Uterus (tissue), 4 donors: ENCODE measurements around the gene MMS22L. TPM values are rescaled to one million over a fixed set of nuclear protein-coding genes. Genes with fewer than 3 reads are reported as not detected.

Source experiments
- DNase-seq, 2 donors: peaks; one replicate each; pipeline ENCODE4 v3.0.0-alpha.2; 2019 to 2020
- H3K27ac ChIP-seq, 2 donors: fragments of 200-600 bp; sonication (generic); 1 replicate in 1 of 2; 2 replicates in 1 of 2; pipeline ENCODE4 v1.5.1; 2016 to 2018
- H3K27me3 ChIP-seq, 2 donors: fragments of 200-600 bp; sonication (generic); one replicate each; pipeline ENCODE4 v1.5.1; 2018 to 2019; ENCODE audit warnings: control low read depth in 1 of 2
- H3K36me3 ChIP-seq, 2 donors: fragments of 200-600 bp; sonication (generic); one replicate each; pipeline ENCODE4 v1.5.1; 2019; ENCODE audit warnings: control low read depth in 1 of 2
- H3K4me1 ChIP-seq, 2 donors: fragments of 200-600 bp; sonication (generic); one replicate each; pipeline ENCODE4 v1.5.1; 2018 to 2019; ENCODE audit warnings: control low read depth in 1 of 2
- H3K4me3 ChIP-seq, 2 donors: fragments of 200-600 bp; sonication (generic); 1 replicate in 1 of 2; 2 replicates in 1 of 2; pipeline ENCODE4 v1.5.1; 2018 to 2019; ENCODE audit warnings: mild to moderate bottlenecking in 1 of 2
- H3K9me3 ChIP-seq, 2 donors: fragments of 200-600 bp; sonication (generic); one replicate each; pipeline ENCODE4 v1.5.1; 2019; ENCODE audit warnings: control low read depth in 1 of 2
- CTCF ChIP-seq, 4 experiments: fragments of 200-600 bp in 2 of 4; fragments of 450-650 bp in 2 of 4; sonication (generic) in 2 of 4; IDR thresholded peaks; one replicate each; pipeline ENCODE4 v1.5.1; 2016 to 2019; ENCODE audit warnings: antibody characterized with exemption in 4 of 4, mild to moderate bottlenecking in 2 of 4, moderate library complexity in 1 of 4
- POLR2A ChIP-seq, 2 donors: fragments of 450-650 bp; IDR thresholded peaks; one replicate each; pipeline ENCODE4 v1.6.1; 2016; ENCODE audit warnings: antibody characterized with exemption in 2 of 2, mild to moderate bottlenecking in 1 of 2, moderate library complexity in 1 of 2
- intact Hi-C: fragments of 100-400 bp; cut with DNase I; formaldehyde crosslinking; loops from one replicate; pipeline ENCODE4 v1.15.1; 2023; ENCODE audit warnings: low total_unique reads
- total RNA-seq, 4 donors: library from RNA; depleted of rRNA in 3 of 4; stranded (reverse); fragments of >200 nt in 3 of 4; gene quantifications; one replicate each; pipeline versions ENCODE4 v1.1.0 to v1.2.4, GENCODE V29; 2014 to 2023
- donor health status: DM: yes; HTN: yes; CAD: no.

The MMS22L gene
- total RNA-seq, 4 donors from 2014 or later, result 1.5 to 36.7 (median 9.8) TPM

GRCh38 chr6:97214671-97215070, 68.3 kb downstream of the MMS22L start:
- DNase-seq, result no peak
- H3K27ac ChIP-seq, result no peak overlapping the region
- no peaks in the 10 kb centered on the region for H3K27me3 ChIP-seq
- H3K4me1 ChIP-seq, result no peaks in the 10 kb centered on the region
- intact Hi-C loops, result no loop called here
- no peaks in the 10 kb centered on the region for H3K36me3 ChIP-seq
- no peak for TF ChIP-seq CTCF (IDR thresholded peaks at IDR 0.05)
- TF ChIP-seq POLR2A (IDR thresholded peaks at IDR 0.05), result no peak
- H3K4me3 ChIP-seq, result no peak overlapping the region
- no peaks in the 10 kb centered on the region for H3K9me3 ChIP-seq

- DNase-seq, result no peak
- H3K9me3 ChIP-seq, result no peaks in the 10 kb centered on the region
- H3K4me3 ChIP-seq, result no peak overlapping the region
- no peak overlapping the region for H3K27ac ChIP-seq
- TF ChIP-seq CTCF (IDR thresholded peaks at IDR 0.05) (no peak), POLR2A (IDR thresholded peaks at IDR 0.05) (no peak)
- no peaks in the 10 kb centered on the region for H3K27me3 ChIP-seq
- no peaks in the 10 kb centered on the region for H3K4me1 ChIP-seq
- H3K36me3 ChIP-seq, result no peaks in the 10 kb centered on the region
- intact Hi-C loops, result no loop called here
Observed at GRCh38 chr6:97207383-97207782, 75.6 kb downstream of the MMS22L start.

DNA sequence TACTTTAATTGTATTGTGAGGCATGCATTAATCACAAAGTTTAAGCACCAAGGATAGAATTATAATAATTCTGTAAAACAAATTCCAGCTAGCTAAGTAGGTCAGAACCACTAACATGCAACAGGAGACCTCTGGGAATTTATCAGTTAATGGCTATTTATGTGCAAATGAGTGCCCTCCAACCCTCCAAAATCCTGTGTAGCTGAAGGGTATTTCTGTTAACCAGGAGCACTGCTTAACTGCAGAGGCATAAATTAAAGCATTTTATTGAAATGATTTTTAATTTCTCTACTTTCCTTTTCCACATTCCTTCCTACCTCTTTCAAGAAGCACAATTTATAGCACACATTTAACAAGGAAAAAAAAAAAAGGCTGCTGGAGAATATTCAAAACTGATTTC, 77.0 kb downstream of the MMS22L start:
- Histone ChIP-seq H3K27me3 (no peaks in the 10 kb centered on the region), H3K4me3 (no peak overlapping the region), H3K36me3 (no peaks in the 10 kb centered on the region), H3K4me1 (no peaks in the 10 kb centered on the region), H3K9me3 (no peaks in the 10 kb centered on the region), H3K27ac (no peak overlapping the region)
- intact Hi-C loops, result no loop called here
- DNase-seq, result no peak
- TF ChIP-seq CTCF (IDR thresholded peaks at IDR 0.05), result no peak
- no peak for TF ChIP-seq POLR2A (IDR thresholded peaks at IDR 0.05)

DNA sequence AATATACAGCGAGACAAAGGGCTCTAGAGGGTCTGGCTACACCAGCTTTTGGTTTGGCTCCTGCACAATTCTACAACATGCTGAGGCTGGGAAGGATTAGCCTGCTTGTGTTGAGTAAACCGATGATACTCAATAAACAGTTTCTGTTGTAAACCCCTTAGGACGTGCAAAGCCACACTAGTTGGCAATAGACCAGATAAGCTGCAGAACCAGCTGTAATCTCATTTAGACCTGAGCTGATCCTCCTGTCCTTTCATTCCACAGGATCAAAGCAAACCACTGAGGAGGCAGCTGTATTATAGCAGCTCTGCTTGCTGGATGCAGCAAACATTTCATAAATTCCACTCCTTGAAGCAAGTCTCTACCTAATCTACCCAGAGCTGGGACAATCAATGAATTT, 79.7 kb downstream of the MMS22L start:
- Histone ChIP-seq H3K36me3 (no peaks in the 10 kb centered on the region), H3K27me3 (no peaks in the 10 kb centered on the region), H3K27ac (no peak overlapping the region), H3K4me1 (no peaks in the 10 kb centered on the region), H3K4me3 (no peak overlapping the region), H3K9me3 (no peaks in the 10 kb centered on the region)
- no peak for DNase-seq
- intact Hi-C loops, result no loop called here
- TF ChIP-seq CTCF (IDR thresholded peaks at IDR 0.05) (no peak), POLR2A (IDR thresholded peaks at IDR 0.05) (no peak)

GRCh38 chr6:97198046-97198565, 84.9 kb downstream of the MMS22L start:
- intact Hi-C loops, result no loop called here
- H3K4me1 ChIP-seq, result no peaks in the 10 kb centered on the region
- no peak for TF ChIP-seq CTCF (IDR thresholded peaks at IDR 0.05)
- no peak for TF ChIP-seq POLR2A (IDR thresholded peaks at IDR 0.05)

More at GRCh38 chr6:97198046-97198565, 84.9 kb downstream of the MMS22L start:
- no peak overlapping the region for H3K27ac ChIP-seq
- DNase-seq, result no peak
- no peak overlapping the region for H3K4me3 ChIP-seq
- H3K9me3 ChIP-seq, result no peaks in the 10 kb centered on the region
- no peaks in the 10 kb centered on the region for H3K36me3 ChIP-seq
- no peaks in the 10 kb centered on the region for H3K27me3 ChIP-seq
